ENCODE data around the gene SRR.

SRR gene

GRCh38 chr17:2366747-2367494 lies 63.2 kb downstream of the SRR start:
- TF ChIP-seq CTCF (conservative IDR thresholded peaks at IDR 0.05; ENCODE audit: low read depth, low read length): peak; percentile 35
- no peak overlapping the region for H3K4me3 ChIP-seq (ENCODE audit: low read length)
- no peak for DNase-seq (ENCODE audit: low read depth)

GRCh38 chr17:2368359-2368758 lies 64.6 kb downstream of the SRR start:
- H3K4me3 ChIP-seq (ENCODE audit: low read length): no peak overlapping the region
- TF ChIP-seq CTCF (conservative IDR thresholded peaks at IDR 0.05; ENCODE audit: low read depth, low read length): no peak
- DNase-seq (ENCODE audit: low read depth): no peak

GRCh38 chr17:2369039-2369438 lies 65.3 kb downstream of the SRR start:
- H3K4me3 ChIP-seq (ENCODE audit: low read length): no peak overlapping the region
- no peak for TF ChIP-seq CTCF (conservative IDR thresholded peaks at IDR 0.05; ENCODE audit: low read depth, low read length)
- DNase-seq (ENCODE audit: low read depth): no peak

GRCh38 chr17:2369551-2370210 lies 65.9 kb downstream of the SRR start:
- no peak overlapping the region for H3K4me3 ChIP-seq (ENCODE audit: low read length)
- DNase-seq (ENCODE audit: low read depth): no peak
- peak; percentile 25 for TF ChIP-seq CTCF (conservative IDR thresholded peaks at IDR 0.05; ENCODE audit: low read depth, low read length)

GRCh38 chr17:2370211-2370589 lies 66.5 kb downstream of the SRR start:
- no peak for TF ChIP-seq CTCF (conservative IDR thresholded peaks at IDR 0.05; ENCODE audit: low read depth, low read length)
- no peak overlapping the region for H3K4me3 ChIP-seq (ENCODE audit: low read length)
- no peak for DNase-seq (ENCODE audit: low read depth)

- H3K4me3 ChIP-seq (ENCODE audit: low read length): no peak overlapping the region
- TF ChIP-seq CTCF (conservative IDR thresholded peaks at IDR 0.05; ENCODE audit: low read depth, low read length): no peak
- no peak for DNase-seq (ENCODE audit: low read depth)
Measured at GRCh38 chr17:2371183-2372130, 67.7 kb downstream of the SRR start.
